Fibroblast of skin of scalp (primary cell): ENCODE data around the gene PRTN3.
A peak's percentile ranks its signal among the peaks of the same experiment; 100 is the strongest.
"Not testable (repeated sequence)": the region's sequence is repeated elsewhere in the genome, so short reads cannot be mapped to it uniquely, and the experiment has no call there.

ENCODE experiments used
- DNase-seq: peaks from one replicate; pipeline ENCODE4 v3.0.0-alpha.2; 2013

Gene PRTN3

GRCh38 chr19:845707-846521 is 5.1 kb downstream of the PRTN3 start:
- no peak for DNase-seq

DNA sequence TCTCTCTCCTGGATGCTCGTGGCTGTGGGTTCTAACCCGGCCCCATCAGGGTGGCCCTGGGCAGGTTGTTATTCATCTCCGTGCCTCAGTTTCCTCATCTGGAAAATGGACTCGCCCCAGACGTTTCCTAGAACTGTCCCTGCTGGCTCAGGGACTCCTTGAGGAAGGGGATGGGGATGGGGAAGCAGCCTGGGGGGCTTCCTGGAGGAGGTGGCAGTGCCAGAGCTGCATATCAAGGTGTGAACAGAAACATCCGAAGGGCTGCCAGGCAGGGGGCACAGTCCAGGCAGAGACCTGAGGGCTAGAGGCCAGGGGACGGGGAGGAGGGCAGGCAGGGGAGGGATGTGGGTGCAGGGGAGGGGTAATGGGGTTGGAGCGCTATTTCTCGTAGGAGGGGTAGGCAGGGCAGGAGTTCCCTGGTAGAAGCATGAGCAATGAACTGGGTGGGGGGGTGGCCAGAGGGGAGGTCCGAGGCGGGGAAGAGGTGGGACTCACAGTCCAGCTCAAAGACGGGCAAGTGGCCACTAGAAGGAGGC is 7.7 kb downstream of the PRTN3 start:
- DNase-seq = no peak

GRCh38 chr19:849195-849594 is 8.4 kb downstream of the PRTN3 start:
- not testable (repeated sequence) for DNase-seq

DNA sequence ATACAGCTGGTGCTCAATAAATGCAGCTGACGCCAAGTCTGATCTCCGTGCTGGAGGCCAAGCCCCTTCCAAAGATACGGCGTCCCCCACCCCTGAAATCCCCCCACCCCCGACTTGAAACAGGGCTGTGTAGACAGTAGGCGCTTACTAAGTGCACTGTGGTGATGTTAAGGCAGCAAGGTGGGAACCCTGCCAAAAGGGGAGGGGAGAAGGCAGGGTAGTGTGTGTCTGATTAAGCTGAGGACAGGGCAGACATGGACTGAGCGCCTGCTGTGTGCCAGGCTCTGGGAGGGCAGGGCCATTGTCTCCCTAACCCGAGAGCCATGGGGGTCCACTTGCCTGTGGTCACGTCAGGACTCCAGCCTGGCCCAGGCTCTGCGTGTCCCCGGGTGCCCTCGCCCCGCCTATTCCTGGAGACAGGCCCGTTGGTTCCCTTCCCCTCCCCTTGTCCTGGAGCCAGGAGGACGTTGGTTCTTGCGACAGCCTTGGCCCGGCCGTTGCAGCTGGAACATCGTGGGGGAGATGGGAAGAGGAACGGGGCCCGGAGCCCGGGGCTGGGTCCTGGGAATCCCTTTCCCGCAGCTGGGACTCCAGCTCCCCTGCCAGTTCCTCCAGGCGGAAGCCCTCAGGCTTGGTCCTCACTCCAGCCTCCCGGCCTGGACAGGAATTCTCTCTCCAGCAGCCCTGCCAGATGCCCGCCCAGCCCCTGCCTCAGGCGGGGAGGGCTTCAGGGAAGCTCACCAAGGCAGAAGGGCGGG is 9.6 kb downstream of the PRTN3 start:
- DNase-seq = peak; percentile 93

GRCh38 chr19:850979-851335 is 10.2 kb downstream of the PRTN3 start:
- DNase-seq = no peak

DNA sequence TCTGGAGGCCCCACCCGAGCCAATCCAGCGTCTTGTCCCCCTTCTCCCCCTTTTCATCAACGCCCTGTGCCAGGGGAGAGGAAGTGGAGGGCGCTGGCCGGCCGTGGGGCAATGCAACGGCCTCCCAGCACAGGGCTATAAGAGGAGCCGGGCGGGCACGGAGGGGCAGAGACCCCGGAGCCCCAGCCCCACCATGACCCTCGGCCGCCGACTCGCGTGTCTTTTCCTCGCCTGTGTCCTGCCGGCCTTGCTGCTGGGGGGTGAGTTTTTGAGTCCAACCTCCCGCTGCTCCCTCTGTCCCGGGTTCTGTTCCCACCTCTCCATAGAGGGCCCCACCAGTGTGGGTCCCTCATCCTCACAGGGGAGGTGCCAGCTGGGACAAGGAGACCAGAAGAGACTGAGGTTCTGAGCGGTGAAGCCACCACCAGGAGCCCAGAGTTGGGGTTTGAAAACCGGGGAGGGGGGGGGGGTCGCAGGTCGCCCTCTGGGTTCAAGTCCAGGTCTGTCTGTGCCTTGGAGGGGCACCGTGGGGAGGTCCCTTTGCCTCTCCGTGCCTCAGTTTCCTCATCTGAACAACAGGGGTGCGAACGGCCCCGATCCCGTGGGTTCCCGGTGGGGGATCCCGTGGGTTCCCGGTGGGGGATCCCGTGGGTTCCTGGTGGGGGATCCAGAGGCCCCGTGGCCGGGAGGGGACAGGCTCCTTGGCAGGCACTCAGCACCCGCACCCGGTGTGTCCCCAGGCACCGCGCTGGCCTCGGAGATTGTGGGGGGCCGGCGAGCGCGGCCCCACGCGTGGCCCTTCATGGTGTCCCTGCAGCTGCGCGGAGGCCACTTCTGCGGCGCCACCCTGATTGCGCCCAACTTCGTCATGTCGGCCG is 11.6 kb downstream of the PRTN3 start, which contains the start of gene ELANE:
TSS of gene ELANE (plus strand) at position 168 of the 878 bp plus-strand sequence. CDS start at position 194, 26 bp downstream.
- no peak for DNase-seq

DNA sequence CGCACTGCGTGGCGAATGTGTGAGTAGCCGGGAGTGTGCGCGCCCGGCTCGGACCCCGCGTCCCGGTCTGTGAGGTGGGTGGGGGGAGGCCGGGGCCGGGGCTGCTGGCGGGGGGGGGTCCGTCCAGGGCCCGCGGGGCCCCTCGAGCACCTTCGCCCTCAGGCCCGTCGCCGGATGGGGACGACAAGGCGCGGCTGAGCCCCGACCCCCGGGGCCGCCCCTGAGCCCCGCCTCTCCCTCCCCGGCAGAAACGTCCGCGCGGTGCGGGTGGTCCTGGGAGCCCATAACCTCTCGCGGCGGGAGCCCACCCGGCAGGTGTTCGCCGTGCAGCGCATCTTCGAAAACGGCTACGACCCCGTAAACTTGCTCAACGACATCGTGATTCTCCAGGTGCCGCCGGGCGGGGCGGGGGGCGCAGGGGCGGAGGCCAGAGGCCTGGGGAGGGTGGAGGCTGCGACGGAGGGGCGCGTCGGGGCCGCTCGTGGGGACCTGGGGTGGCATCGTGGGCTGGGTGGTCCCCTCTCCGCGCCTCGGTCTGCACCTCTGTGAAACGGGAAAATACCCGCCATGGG is 12.3 kb downstream of the PRTN3 start:
- DNase-seq = no peak

DNA sequence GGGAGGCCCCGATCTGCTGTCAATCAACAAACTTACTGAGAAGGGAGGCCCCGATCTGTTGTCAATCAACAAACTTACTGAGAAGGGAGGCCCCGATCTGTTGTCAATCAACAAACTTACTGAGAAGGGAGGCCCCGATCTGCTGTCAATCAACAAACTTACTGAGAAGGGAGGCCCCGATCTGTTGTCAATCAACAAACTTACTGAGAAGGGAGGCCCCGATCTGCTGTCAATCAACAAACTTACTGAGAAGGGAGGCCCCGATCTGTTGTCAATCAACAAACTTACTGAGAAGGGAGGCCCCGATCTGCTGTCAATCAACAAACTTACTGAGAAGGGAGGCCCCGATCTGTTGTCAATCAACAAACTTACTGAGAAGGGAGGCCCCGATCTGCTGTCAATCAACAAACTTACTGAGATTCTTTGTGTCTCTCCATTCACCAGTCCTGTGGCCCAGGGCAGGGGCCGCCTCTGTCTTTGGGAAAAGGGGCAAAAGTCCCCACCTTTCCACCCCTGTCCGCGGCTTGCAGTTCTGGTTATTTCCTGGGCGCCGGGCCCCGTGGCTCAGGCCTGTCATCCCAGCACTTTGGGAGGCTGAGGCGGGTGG is 12.9 kb downstream of the PRTN3 start:
- not testable (repeated sequence) for DNase-seq

DNA sequence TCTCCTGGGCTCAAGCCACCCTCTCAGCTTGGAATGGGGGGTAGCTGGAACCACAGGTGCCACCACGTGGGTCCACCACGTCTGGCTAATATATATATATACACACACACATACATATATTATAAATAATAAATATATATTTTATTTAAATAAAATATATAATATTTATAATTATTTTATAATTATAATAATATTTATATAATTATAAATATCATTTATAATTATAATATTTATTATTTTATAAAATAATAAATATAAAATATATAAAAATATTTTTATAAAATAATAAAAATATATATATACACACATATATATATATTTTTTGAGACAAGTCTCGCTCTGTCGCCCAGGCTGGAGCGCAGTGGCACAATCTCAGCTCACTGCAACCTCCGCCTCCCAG is 13.8 kb downstream of the PRTN3 start:
- no peak for DNase-seq

DNA sequence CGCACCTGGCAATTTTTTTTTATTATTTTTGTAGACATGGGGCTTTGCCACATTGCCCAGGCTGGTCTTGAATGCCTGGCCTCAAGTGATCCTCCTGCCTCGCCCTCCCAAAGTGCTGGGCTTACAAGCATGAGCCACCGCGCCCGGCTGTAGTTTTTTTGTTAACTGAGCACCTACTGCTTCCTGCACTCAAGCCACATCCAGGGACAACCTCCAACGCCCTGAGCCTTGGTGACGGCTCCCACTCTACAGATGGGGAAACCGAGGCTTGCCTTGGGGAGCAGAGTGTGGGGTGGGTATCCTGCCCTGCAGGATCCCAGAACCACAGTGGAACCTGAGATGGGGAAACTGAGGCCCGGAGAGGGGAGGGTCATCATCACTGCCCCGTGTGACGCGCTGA is 14.3 kb downstream of the PRTN3 start:
- no peak for DNase-seq

DNA sequence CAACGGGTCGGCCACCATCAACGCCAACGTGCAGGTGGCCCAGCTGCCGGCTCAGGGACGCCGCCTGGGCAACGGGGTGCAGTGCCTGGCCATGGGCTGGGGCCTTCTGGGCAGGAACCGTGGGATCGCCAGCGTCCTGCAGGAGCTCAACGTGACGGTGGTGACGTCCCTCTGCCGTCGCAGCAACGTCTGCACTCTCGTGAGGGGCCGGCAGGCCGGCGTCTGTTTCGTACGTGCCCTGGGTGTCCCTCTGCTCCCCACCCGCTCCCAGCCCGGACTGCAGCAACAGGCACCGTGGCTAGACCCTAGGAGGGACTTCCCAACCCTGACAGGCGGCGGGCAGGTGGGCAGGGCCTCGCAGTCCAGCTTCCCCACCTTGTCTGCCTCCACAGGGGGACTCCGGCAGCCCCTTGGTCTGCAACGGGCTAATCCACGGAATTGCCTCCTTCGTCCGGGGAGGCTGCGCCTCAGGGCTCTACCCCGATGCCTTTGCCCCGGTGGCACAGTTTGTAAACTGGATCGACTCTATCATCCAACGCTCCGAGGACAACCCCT is 14.8 kb downstream of the PRTN3 start:
- DNase-seq = no peak

DNA sequence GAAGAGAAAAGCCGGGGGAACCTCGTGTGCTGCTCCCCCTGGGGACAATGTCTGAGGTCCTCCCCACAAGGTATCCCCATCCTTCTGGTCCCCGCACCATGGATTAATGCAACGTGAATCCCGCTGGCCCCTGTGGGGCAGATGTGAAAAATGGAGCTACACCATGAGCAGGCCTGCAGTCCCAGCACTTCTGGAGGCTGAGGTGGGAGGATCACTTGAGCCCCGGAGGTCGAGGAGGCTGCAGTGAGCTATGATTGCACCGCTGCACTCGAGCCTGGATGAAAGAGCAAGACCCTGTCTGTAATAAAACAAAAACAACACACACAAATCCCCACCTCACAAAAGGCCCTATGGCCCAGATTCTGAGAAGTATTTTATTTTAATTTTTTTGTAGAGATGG is 17.5 kb downstream of the PRTN3 start:
- DNase-seq = no peak

DNA sequence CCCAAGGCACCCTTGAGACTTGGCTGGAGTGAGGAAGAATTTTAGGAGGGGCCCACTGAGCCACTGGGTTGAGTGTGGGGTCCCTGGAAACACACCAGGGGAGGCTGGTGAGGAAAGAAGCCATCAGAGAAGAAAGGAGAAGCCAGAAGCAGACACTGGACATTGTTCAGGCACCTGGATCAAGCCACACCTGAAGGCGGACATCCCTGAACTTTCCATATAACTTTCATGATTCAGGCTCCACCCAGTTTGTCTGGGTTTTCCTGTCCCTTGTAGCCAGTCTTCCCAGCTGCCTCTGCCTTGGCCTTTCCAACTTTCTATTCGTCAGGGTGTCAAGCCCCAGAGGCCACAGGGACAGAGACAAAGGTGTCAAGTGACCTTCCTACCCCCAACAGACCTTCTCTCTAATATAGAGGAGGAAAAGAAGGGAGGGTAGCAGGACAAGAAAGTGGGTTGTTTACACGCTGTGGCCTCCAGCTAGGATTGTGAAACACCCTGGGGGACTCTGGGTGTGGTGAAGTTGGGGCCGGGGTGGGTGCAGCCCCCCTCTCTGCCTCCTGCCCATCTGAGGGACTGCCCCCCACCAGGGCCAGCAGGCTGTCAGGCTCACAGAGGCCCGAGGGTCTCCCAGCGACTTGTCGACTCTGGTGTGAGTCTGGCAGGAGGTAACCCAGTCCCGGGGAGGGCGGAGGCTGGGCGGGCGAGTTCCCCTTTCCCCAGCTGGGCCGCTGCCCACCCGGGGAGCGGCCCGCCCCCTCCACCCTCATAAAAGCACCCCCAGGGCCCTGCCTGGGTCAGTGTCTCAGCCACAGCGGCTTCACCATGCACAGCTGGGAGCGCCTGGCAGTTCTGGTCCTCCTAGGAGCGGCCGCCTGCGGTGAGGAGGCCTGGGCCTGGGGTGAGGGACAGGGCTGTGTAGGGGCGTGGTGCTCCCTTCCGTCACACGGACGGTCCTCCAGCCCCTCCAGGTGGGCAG is 18.4 kb downstream of the PRTN3 start, which contains the start of gene CFD:
TSS of gene CFD (plus strand) at position 797 of the 976 bp plus-strand sequence. CDS start at position 823, 26 bp downstream.
- DNase-seq = no peak

- DNase-seq = no peak
These were observed 20.4 kb downstream of the PRTN3 start for GRCh38 chr19:861141-861755.

DNA sequence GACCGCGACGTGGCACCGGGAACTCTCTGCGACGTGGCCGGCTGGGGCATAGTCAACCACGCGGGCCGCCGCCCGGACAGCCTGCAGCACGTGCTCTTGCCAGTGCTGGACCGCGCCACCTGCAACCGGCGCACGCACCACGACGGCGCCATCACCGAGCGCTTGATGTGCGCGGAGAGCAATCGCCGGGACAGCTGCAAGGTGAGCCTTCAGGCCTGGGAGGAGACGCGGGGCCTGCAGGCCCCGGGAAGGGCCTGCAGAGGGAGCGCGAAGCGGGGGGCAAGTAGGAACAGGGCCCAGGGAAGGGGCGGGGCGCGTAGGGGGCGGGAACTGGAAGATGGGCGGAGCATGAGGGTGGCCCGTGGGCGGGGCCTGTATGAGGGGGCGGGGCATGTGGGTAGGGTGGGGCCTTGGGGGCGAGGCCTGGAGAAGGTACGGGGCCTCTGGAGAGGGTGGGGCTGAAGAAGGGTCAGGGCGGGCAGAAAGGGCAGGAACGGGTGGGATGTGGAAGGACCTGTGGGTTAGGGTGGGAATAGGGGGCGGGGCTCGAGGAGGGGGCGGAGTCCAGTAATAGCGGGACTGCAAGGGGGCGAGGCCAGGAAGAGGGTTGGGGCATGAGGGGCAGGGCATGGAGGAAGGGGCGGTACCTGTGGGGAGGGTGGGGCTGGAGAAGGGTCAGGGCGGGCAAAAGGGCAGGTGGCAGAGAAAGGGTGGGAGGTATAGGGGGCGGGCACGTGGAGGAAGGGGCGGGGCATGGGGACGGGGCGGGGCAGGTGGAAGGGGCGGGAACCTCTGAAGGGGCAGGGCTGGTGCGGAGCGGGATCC is 21.2 kb downstream of the PRTN3 start:
- peak; percentile 38 for DNase-seq

DNA sequence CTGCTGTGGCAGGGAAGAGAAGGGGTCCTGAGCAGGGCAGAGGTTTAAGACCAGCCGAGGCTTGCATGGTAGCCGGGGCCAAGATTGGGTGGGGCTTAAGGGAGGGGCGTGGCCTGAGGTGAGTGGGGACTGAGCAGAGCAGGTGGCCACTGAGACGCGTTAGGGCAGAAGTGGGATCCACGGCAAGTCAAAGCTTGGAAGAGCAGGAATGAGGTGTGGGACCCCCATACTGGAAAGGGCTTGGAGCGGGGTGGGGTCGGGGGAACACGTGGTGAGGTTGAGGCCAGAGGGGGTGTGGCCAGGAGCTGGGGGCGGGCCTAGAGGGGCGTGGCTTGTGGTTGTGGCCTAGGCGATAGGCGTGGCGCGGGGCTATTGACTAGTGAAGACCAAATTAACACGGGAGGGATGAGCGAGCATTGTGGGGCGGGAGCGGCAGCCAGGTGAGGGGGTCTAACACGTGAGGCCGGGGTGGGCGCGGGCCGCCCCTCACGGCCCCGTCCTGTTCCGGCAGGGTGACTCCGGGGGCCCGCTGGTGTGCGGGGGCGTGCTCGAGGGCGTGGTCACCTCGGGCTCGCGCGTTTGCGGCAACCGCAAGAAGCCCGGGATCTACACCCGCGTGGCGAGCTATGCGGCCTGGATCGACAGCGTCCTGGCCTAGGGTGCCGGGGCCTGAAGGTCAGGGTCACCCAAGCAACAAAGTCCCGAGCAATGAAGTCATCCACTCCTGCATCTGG is 21.9 kb downstream of the PRTN3 start:
- DNase-seq = peak; percentile 51

- no peak for DNase-seq
These were observed 22.5 kb downstream of the PRTN3 start for GRCh38 chr19:863315-863620.

GRCh38 chr19:866769-867300 is 26.0 kb downstream of the PRTN3 start:
- DNase-seq = no peak
